IMR-90 (cell line): ENCODE measurements around the gene SLC5A7. TPM values are rescaled to one million over a fixed set of nuclear protein-coding genes. Genes with fewer than 3 reads are reported as not detected.

Source experiments
- ATAC-seq: fragments of 200-7000 bp; cut with Tn5 transposase; 2 replicates; pipeline ENCODE4 v1.9.1; 2020; ENCODE audit warnings: low read depth, mild to moderate bottlenecking, moderate library complexity
- Bru-seq: library from RNA; stranded (reverse); fragments of 400-500 nt; gene quantifications from one replicate; lab custom pipeline; 2021; lab: Mats Ljungman, UMichigan
- BruChase-seq, 2 experiments: library from RNA; stranded (reverse); fragments of 400-500 nt; gene quantifications; one replicate each; lab custom pipeline; 2021; lab: Mats Ljungman, UMichigan
- BruUV-seq: library from RNA; stranded (reverse); fragments of 400-500 nt; replicated peaks from 2 replicates; lab custom pipeline; 2021; lab: Mats Ljungman, UMichigan
- CTCF ChIA-PET: fragments of 300-600 bp; formaldehyde crosslinking; extraction: SDS; loops from one replicate; lab custom pipeline; 2021; ENCODE audit warnings: antibody characterized with exemption; lab: Yijun Ruan, JAX
- POLR2A ChIA-PET: fragments of 300-600 bp; sonication (Branson Sonifier 250); formaldehyde crosslinking; loops from one replicate; lab custom pipeline; 2022; ENCODE audit warnings: antibody characterized with exemption; ENCODE audit not compliant: unreplicated experiment; lab: Charles Lee
- DNase-seq: peaks from one replicate; pipeline ENCODE4 v3.0.0; 2013
- H2AFZ ChIP-seq: replicated peaks from 2 replicates; pipeline ENCODE3; 2013; ENCODE audit warnings: low read length, mild to moderate bottlenecking; ENCODE audit not compliant: poor library complexity
- H2AK5ac ChIP-seq: 2 replicates; pipeline ENCODE4 v1.6.1; 2013; ENCODE audit warnings: low read depth, low read length, inconsistent platforms
- H2AK9ac ChIP-seq: replicated peaks from 2 replicates; pipeline ENCODE3; 2013; ENCODE audit warnings: mild to moderate bottlenecking, low read depth, low read length, moderate library complexity; ENCODE audit not compliant: poor library complexity
- H2BK120ac ChIP-seq: 2 replicates; pipeline ENCODE4 v1.6.1; 2013; ENCODE audit warnings: low read depth, low read length, inconsistent platforms
- H2BK15ac ChIP-seq: 3 replicates; pipeline ENCODE4 v1.6.1; 2013; ENCODE audit warnings: low read depth, low read length, inconsistent platforms
- H2BK20ac ChIP-seq: 2 replicates; pipeline ENCODE4 v1.6.1; 2013; ENCODE audit warnings: low read depth, mild to moderate bottlenecking, inconsistent platforms, low read length, moderate library complexity
- H2BK5ac ChIP-seq: 2 replicates; pipeline ENCODE4 v1.6.1; 2013; ENCODE audit warnings: mild to moderate bottlenecking, low read depth, low read length, inconsistent platforms; ENCODE audit not compliant: poor library complexity, severe bottlenecking
- H3K14ac ChIP-seq: replicated peaks from 2 replicates; pipeline ENCODE4 v1.6.1; 2013; ENCODE audit warnings: low read depth, low read length, inconsistent platforms
- H3K18ac ChIP-seq: 2 replicates; pipeline ENCODE4 v1.6.1; 2013; ENCODE audit warnings: low read depth, low read length, control low read depth
- H3K23ac ChIP-seq: 2 replicates; pipeline ENCODE4 v1.6.1; 2013; ENCODE audit warnings: low read depth, low read length, inconsistent platforms
- H3K27ac ChIP-seq: 2 replicates; pipeline ENCODE4 v1.5.1; 2013; ENCODE audit warnings: mild to moderate bottlenecking, control low read depth, low read length; ENCODE audit not compliant: insufficient read depth
- H3K27me3 ChIP-seq: 2 replicates; pipeline ENCODE4 v1.6.1; 2013; ENCODE audit warnings: low read length; ENCODE audit not compliant: control insufficient read depth, insufficient read depth
- H3K36me3 ChIP-seq: 2 replicates; pipeline ENCODE4 v1.6.1; 2013; ENCODE audit warnings: low read length, mixed read lengths; ENCODE audit not compliant: control insufficient read depth, insufficient read depth
- H3K4ac ChIP-seq: 2 replicates; pipeline ENCODE4 v1.6.1; 2013; ENCODE audit warnings: low read depth, low read length, inconsistent platforms
- H3K4me1 ChIP-seq: 2 replicates; pipeline ENCODE4 v1.6.1; 2013; ENCODE audit warnings: low read length, mixed read lengths; ENCODE audit not compliant: control insufficient read depth, insufficient read depth
- H3K4me2 ChIP-seq: 2 replicates; pipeline ENCODE4 v1.6.1; 2013; ENCODE audit warnings: low read depth, mild to moderate bottlenecking, control low read depth, low read length, moderate library complexity
- H3K4me3 ChIP-seq: 2 replicates; pipeline ENCODE4 v1.5.1; 2013; ENCODE audit warnings: low read depth, mild to moderate bottlenecking, control low read depth, low read length, moderate library complexity; ENCODE audit not compliant: insufficient read depth
- H3K56ac ChIP-seq: 2 replicates; pipeline ENCODE4 v1.6.1; 2013; ENCODE audit warnings: low read length, inconsistent platforms; ENCODE audit not compliant: insufficient read depth; ENCODE audit errors: extremely low read depth
- H3K79me1 ChIP-seq, 2 experiments: 2 replicates each; pipeline ENCODE4 v1.6.1; 2013; ENCODE audit warnings: low read length in 2 of 2, inconsistent platforms in 1 of 2, low read depth in 1 of 2
- H3K9ac ChIP-seq: 2 replicates; pipeline ENCODE4 v1.6.1; 2013; ENCODE audit warnings: low read depth, low read length, control low read depth
- H3K9me1 ChIP-seq: 2 replicates; pipeline ENCODE4 v1.6.1; 2013; ENCODE audit warnings: low read length, inconsistent platforms; ENCODE audit not compliant: insufficient read depth
- H3K9me3 ChIP-seq: 2 replicates; pipeline ENCODE4 v1.6.1; 2013; ENCODE audit warnings: low read length; ENCODE audit not compliant: control insufficient read depth, insufficient read depth
- H4K20me1 ChIP-seq: 2 replicates; pipeline ENCODE4 v1.6.1; 2013; ENCODE audit warnings: low read length, inconsistent platforms; ENCODE audit not compliant: insufficient read depth
- H4K5ac ChIP-seq: 2 replicates; pipeline ENCODE4 v1.6.1; 2013; ENCODE audit warnings: mild to moderate bottlenecking, low read depth, low read length, control low read depth
- H4K8ac ChIP-seq, 2 experiments: 2 replicates each; pipeline ENCODE4 v1.6.1; 2013; ENCODE audit warnings: low read depth in 2 of 2, low read length in 2 of 2, control low read depth in 1 of 2, inconsistent platforms in 1 of 2
- H4K91ac ChIP-seq: 2 replicates; pipeline ENCODE4 v1.6.1; 2013; ENCODE audit warnings: low read depth, low read length, inconsistent platforms; ENCODE audit not compliant: insufficient read depth
- CEBPB ChIP-seq: IDR thresholded peaks from 2 replicates; pipeline ENCODE4 v1.6.1; 2012; ENCODE audit warnings: low read depth, low read length, improper control_type of control experiment
- CTCF ChIP-seq: conservative IDR thresholded peaks from 2 replicates; pipeline ENCODE4 v1.5.1; 2012; ENCODE audit warnings: mild to moderate bottlenecking, low read depth, low read length, improper control_type of control experiment
- FOS ChIP-seq: fragments of 150-350 bp; IDR thresholded peaks from 2 replicates; pipeline ENCODE4 v1.6.1; 2016; ENCODE audit warnings: low read depth, low read length
- MAFK ChIP-seq: IDR thresholded peaks from 2 replicates; pipeline ENCODE4 v1.6.1; 2012; ENCODE audit warnings: low read depth, low read length, improper control_type of control experiment
- MAZ ChIP-seq: IDR thresholded peaks from 2 replicates; pipeline ENCODE4 v1.6.1; 2012; ENCODE audit warnings: low read depth, mild to moderate bottlenecking, low read length, improper control_type of control experiment, moderate library complexity, borderline replicate concordance
- MXI1 ChIP-seq: IDR thresholded peaks from 2 replicates; pipeline ENCODE4 v1.6.1; 2012; ENCODE audit warnings: low read depth, mild to moderate bottlenecking, low read length, moderate library complexity, borderline replicate concordance
- RAD21 ChIP-seq: IDR thresholded peaks from 2 replicates; pipeline ENCODE4 v1.6.1; 2012; ENCODE audit warnings: low read length, improper control_type of control experiment
- RCOR1 ChIP-seq: IDR thresholded peaks from 2 replicates; pipeline ENCODE4 v1.6.1; 2012; ENCODE audit warnings: mild to moderate bottlenecking, low read length, improper control_type of control experiment; ENCODE audit not compliant: insufficient replicate concordance
- RFX5 ChIP-seq: IDR thresholded peaks from 2 replicates; pipeline ENCODE4 v1.8.0; 2012; ENCODE audit warnings: low read depth, mild to moderate bottlenecking, low read length, moderate library complexity
- SMC3 ChIP-seq: fragments of 150-350 bp; IDR thresholded peaks from 2 replicates; pipeline ENCODE4 v1.6.1; 2016; ENCODE audit warnings: low read depth, mild to moderate bottlenecking, antibody characterized with exemption, low read length, moderate library complexity
- USF2 ChIP-seq: fragments of 150-350 bp; IDR thresholded peaks from 2 replicates; pipeline ENCODE4 v1.6.1; 2017; ENCODE audit warnings: mild to moderate bottlenecking, antibody characterized with exemption, low read length, low read depth
- WGBS, 2 experiments: methylation state at CpG; one replicate each; pipeline versions ENCODE4 v1.1.5 to v1.1.7; 2013; ENCODE audit warnings: missing lambda C conversion rate in 2 of 2; ENCODE audit not compliant: insufficient read length in 1 of 2; ENCODE audit errors: extremely low coverage in 2 of 2; 5-methylcytosine and 5-hydroxymethylcytosine counted together
- dilution Hi-C: fragments of 300-500 bp; cut with HindIII; formaldehyde crosslinking; loops from one replicate; pipeline ENCODE4 v1.14.3; 2018; ENCODE audit warnings: low sequenced_read_pairs; ENCODE audit not compliant: unreplicated experiment
- in situ Hi-C: fragments of 300-500 bp; cut with MboI; formaldehyde crosslinking; loops from 3 replicates; pipeline ENCODE4 v1.14.3; 2019; ENCODE audit warnings: low sequenced_read_pairs, inconsistent platforms, mixed read lengths
- intact Hi-C: fragments of 100-400 bp; cut with micrococcal nuclease; formaldehyde crosslinking; loops from 2 replicates; pipeline ENCODE4 v1.10.0; 2022
- long read RNA-seq: library from polyadenylated mRNA; unstranded; transcript quantifications from one replicate; pipeline ENCODE4 v2.0.0, GENCODE V29; 2021; ENCODE audit not compliant: unreplicated experiment
- polyA plus RNA-seq, 3 experiments: library from polyadenylated mRNA; depleted of rRNA; stranded (reverse); fragments of >200 nt; gene quantifications; 2 replicates each; pipeline ENCODE4 v1.2.3, GENCODE V29; 2012; ENCODE audit warnings: low replicate concordance in 1 of 3
- total RNA-seq: library from RNA; depleted of rRNA; stranded (reverse); fragments of >200 nt; gene quantifications from 2 replicates; pipeline ENCODE4 v1.2.3, GENCODE V29; 2012; rRNA removed
- TF ChIP-seq, protein P1 (sequence below): fragments of 150-350 bp; IDR thresholded peaks from 2 replicates; pipeline ENCODE4 v1.6.1; 2016; ENCODE audit warnings: low read depth, mild to moderate bottlenecking, low read length, moderate library complexity, borderline replicate concordance

The SLC5A7 gene
- not detected in 2 replicates for total RNA-seq
- polyA plus RNA-seq (2012; rRNA removed) = not detected in 2 replicates
- not detected in 2 replicates for polyA plus RNA-seq (2012; cell fraction: cytosol; rRNA removed)
- polyA plus RNA-seq (2012; cell fraction: nucleus; rRNA removed; ENCODE audit: low replicate concordance) = not detected in 2 replicates
- Bru-seq, nascent RNA = not detected
- BruChase-seq, experiment 1, labeled RNA remaining after a 6-hour chase = not detected
- percentile 2 among the genes with signal in this experiment for BruChase-seq, experiment 2, labeled RNA remaining after a 2-hour chase
- long read RNA-seq = 0 reads

- H4K5ac ChIP-seq = no peak within 1 kb of the TSS
- H3K18ac ChIP-seq = no peak within 1 kb of the TSS
- no peaks in the 10 kb centered on the region; the same call in 1 of the 2 replicates for H3K27me3 ChIP-seq
- no peak within 1 kb of the TSS for H2AK9ac ChIP-seq
- H2BK20ac ChIP-seq = no peak within 1 kb of the TSS
- H3K14ac ChIP-seq = no peak within 1 kb of the TSS
- H2BK5ac ChIP-seq = no peak within 1 kb of the TSS
- no peaks in the 10 kb centered on the region for H3K9me1 ChIP-seq
- no peak within 1 kb of the TSS for H2BK15ac ChIP-seq
- WGBS, 2 experiments = 0% methylated on average over 5 of the region's 75 CpGs; no CpG with 5 or more reads in 1 of the 2 experiments
- in situ Hi-C loops (no loop called here), intact Hi-C loops (no loop called here), dilution Hi-C loops (no loop called here)
- H4K20me1 ChIP-seq = no peaks in the 10 kb centered on the region
- no peak within 1 kb of the TSS for H3K4me3 ChIP-seq
- no peak within 1 kb of the TSS for H3K23ac ChIP-seq
- CTCF ChIA-PET = no interaction called here
- H2AK5ac ChIP-seq = no peak within 1 kb of the TSS
- H4K8ac ChIP-seq = no peak within 1 kb of the TSS
- no peak within 1 kb of the TSS for H3K4ac ChIP-seq
- no TSS peak for BruUV-seq
- H3K36me3 ChIP-seq = no peaks in the 10 kb centered on the region
- no peak within 1 kb of the TSS for H2AFZ ChIP-seq
- H4K91ac ChIP-seq = no peak within 1 kb of the TSS
- no peak within 1 kb of the TSS for H2BK120ac ChIP-seq
- no peak within 1 kb of the TSS for H3K4me2 ChIP-seq
- DNase-seq (no peak), ATAC-seq (no peak)
- no peaks in the 10 kb centered on the region for H3K4me1 ChIP-seq
- H3K27ac ChIP-seq = no peak within 1 kb of the TSS
- no peaks in the 10 kb centered on the region for H3K9me3 ChIP-seq
- H3K56ac ChIP-seq = no peak within 1 kb of the TSS
- H3K79me1 ChIP-seq = no peaks in the 10 kb centered on the region
- POLR2A ChIA-PET = no interaction called here
- no peak within 1 kb of the TSS for H3K9ac ChIP-seq
- TF ChIP-seq RFX5 = no peak
- TF ChIP-seq USF2 = no peak
- no peak for TF ChIP-seq SMC3
- TF ChIP-seq, protein P1, sequence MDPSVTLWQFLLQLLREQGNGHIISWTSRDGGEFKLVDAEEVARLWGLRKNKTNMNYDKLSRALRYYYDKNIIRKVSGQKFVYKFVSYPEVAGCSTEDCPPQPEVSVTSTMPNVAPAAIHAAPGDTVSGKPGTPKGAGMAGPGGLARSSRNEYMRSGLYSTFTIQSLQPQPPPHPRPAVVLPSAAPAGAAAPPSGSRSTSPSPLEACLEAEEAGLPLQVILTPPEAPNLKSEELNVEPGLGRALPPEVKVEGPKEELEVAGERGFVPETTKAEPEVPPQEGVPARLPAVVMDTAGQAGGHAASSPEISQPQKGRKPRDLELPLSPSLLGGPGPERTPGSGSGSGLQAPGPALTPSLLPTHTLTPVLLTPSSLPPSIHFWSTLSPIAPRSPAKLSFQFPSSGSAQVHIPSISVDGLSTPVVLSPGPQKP = no peak
- TF ChIP-seq RAD21 = no peak
- no peak for TF ChIP-seq RCOR1
- no peak for TF ChIP-seq FOS
- TF ChIP-seq MAZ = no peak
- no peak for TF ChIP-seq MAFK
- TF ChIP-seq MXI1 = no peak
- no peak for TF ChIP-seq CEBPB
- TF ChIP-seq CTCF = no peak
These were observed at the start of gene SLC5A7 for GRCh38 chr2:107986278-107987217. Gene SLC5A7 (plus strand): TSS chr2:107986524. CDS start chr2:107988156, 1,632 bp downstream.
